ENCODE measurements around the gene GATAD2B.
"Not testable (repeated sequence)": the region's sequence is repeated elsewhere in the genome, so short reads cannot be mapped to it uniquely, and the experiment has no call there.

Gene GATAD2B

DNA sequence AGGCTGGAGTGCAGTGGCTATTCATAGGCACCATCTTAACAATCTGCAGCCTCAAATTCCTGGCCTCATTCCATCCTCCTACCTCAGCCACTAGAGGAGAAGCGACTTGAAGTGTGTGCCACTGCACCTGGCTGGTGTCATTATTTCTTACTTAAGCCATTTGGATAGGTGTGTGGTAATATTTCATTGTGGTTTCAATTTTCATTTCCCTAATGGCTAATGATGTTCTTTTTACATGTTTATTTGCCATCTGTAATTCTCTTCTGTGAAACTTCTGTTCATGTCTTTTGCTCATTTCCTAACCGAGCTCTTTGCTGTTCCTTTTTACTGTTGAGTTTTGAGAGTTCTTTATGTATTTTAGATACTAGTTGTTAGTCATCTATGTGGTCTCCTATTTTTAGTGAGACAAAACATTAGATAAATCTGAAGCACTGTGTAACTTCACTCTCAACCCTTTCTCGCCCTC lies 80.7 kb downstream of the GATAD2B start:
- DNase-seq (ENCODE audit: low spot score in 2 of 2): no peak
- in situ Hi-C loops (cut with MboI; ENCODE audit: low sequenced_read_pairs): no loop called here
- Histone ChIP-seq H3K27me3 (ENCODE audit: low read depth) (no peaks in the 10 kb centered on the region), H3K4me3 (no peak overlapping the region), H3K9me3 (no peaks in the 10 kb centered on the region), H3K4me1 (no peaks in the 10 kb centered on the region), H3K36me3 (replicated peaks) (no peaks in the 10 kb centered on the region; the same call in 1 of the 2 replicates)

DNA sequence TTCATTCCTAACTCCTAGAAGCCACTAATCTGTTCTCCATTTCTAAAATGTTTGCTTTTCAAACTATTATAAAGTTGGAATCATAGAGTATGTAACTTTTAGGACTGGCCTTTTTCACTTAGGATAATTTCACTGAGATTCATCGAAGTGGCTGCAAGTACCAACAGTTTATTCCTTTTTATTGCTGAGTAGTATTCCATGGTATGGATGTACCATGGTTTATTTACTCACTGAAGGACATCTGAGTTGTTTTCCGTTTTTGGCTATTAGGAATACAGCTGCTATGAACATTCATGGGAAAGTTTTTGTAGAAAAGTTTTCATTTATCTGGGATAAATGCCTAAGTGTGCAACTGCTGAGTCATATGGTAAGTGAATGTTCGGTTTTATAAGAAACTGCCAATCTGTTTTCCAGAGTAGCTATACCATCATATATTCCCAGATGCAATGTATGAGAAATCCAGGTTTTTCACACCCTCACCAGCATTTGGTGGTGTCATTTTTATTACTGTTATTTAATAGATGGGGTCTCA lies 81.2 kb downstream of the GATAD2B start:
- Histone ChIP-seq H3K27me3 (ENCODE audit: low read depth) (no peaks in the 10 kb centered on the region), H3K9me3 (no peaks in the 10 kb centered on the region), H3K4me3 (no peak overlapping the region), H3K4me1 (no peaks in the 10 kb centered on the region), H3K36me3 (replicated peaks) (no peaks in the 10 kb centered on the region; the same call in 1 of the 2 replicates)
- no peak for DNase-seq (ENCODE audit: low spot score in 2 of 2)
- in situ Hi-C loops (cut with MboI; ENCODE audit: low sequenced_read_pairs): no loop called here

DNA sequence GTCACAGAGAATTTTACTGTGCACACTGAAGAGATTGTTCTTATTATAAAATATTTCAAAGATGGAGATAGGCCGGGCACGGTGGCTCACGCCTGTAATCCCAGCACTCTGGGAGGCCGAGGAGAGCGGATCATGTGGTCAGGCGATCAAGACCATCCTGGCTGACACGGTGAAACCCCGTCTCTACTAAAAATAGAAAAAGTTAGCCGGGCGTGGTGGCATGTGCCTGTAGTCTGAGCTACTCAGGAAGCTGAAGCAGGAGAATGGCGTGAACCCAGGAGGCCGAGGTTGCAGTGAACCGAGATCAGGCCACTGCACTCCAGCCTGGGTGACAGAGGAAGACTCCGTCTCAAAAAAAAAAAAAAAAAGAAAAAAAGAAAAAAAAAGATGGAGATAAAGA lies 82.0 kb downstream of the GATAD2B start:
- DNase-seq (ENCODE audit: low spot score in 2 of 2); in situ Hi-C loops (cut with MboI; ENCODE audit: low sequenced_read_pairs); H3K4me3 ChIP-seq; H3K4me1 ChIP-seq; H3K36me3 ChIP-seq (replicated peaks); H3K27me3 ChIP-seq (ENCODE audit: low read depth); H3K9me3 ChIP-seq: not testable (repeated sequence)

DNA sequence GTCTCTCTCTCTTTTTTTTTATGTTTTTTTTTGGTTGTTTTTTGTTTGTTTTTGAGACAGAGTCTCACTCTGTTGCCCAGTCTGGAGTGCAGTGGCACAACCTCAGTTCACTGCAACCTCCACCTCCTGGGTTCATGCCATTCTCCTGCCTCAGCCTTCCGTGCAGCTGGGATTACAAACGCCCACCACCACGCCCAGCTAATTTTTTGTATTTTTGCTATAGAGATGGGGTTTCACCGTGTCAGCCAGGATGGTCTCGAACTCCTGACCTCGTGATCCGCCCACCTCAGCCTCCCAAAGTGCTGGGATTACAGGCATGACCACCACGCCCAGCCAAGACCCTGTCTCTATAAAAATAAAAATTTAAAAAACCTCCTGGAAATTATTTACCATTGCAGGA lies 88.8 kb downstream of the GATAD2B start:
- DNase-seq (ENCODE audit: low spot score in 2 of 2); in situ Hi-C loops (cut with MboI; ENCODE audit: low sequenced_read_pairs); H3K36me3 ChIP-seq (replicated peaks); H3K4me3 ChIP-seq; H3K4me1 ChIP-seq; H3K9me3 ChIP-seq; H3K27me3 ChIP-seq (ENCODE audit: low read depth): not testable (repeated sequence)

DNA sequence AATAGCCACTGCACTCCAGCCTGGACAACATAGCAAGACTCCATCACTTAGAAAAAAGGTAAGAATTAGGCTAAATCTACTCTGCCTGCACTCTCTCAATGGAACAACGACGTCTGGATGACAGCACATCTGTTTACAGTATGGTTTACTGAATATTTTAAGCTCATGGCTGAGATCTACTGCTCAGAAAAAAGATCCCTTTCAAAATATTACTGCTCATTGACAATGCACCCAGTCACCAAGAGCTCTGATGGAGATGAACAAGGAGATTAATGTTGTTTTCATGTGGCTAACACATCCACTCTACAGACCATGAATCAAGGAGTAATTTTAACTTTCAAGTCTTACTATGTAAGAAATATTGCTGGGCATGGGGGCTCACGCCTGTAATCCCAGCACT lies 89.6 kb downstream of the GATAD2B start:
- no peak for DNase-seq (ENCODE audit: low spot score in 2 of 2)
- H3K36me3 ChIP-seq (replicated peaks): no peaks in the 10 kb centered on the region
- in situ Hi-C loops (cut with MboI; ENCODE audit: low sequenced_read_pairs): no loop called here
- H3K4me3 ChIP-seq: no peak overlapping the region
- no peaks in the 10 kb centered on the region for H3K27me3 ChIP-seq (ENCODE audit: low read depth)
- H3K4me1 ChIP-seq: no peaks in the 10 kb centered on the region
- H3K9me3 ChIP-seq: no peaks in the 10 kb centered on the region

DNA sequence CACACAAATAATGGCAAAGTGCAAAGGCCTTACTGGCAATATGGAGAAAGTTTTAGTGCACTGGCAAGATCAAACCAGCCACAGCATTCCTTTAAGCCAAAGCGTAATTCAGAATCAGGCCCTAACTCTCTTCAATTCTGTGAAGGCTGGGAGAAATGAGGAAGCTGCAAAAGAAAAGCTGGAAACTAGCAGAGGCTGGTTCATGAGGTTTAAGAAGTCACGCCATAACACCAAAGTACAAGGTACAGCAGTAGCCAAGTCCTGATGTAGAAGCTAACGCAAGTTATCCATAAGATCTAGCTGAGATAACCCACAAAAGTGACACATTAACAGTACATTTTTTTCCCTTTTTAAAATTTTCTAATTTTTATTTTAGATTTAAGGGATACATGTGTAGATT lies 90.5 kb downstream of the GATAD2B start:
- no peaks in the 10 kb centered on the region for H3K4me1 ChIP-seq
- H3K4me3 ChIP-seq: no peak overlapping the region
- in situ Hi-C loops (cut with MboI; ENCODE audit: low sequenced_read_pairs): no loop called here
- H3K27me3 ChIP-seq (ENCODE audit: low read depth): no peaks in the 10 kb centered on the region
- DNase-seq (ENCODE audit: low spot score in 2 of 2): no peak
- no peaks in the 10 kb centered on the region for H3K9me3 ChIP-seq
- H3K36me3 ChIP-seq (replicated peaks): peaks cover 6% of the 10 kb centered on the region; the same call in 1 of the 2 replicates

DNA sequence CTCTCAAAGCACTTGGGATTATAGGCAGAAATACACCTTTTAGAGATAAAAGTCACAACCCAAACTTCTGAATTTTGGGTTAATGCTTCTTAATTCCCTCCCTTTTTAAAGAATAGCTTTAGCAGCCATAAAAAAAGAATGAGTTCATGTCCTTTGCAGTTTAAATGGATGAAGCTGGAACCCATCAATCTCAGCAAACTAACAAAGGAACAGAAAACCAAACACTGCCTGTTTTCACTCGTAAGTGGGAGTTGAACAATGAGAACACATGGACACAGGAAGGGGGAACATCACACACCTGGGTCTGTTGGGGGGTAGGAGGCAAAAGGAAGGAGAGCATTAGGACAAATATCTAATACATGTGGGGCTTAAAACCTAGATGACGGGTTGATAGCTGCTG lies 91.7 kb downstream of the GATAD2B start:
- peaks cover 12% of the 10 kb centered on the region; the same call in 1 of the 2 replicates for H3K36me3 ChIP-seq (replicated peaks)
- H3K27me3 ChIP-seq (ENCODE audit: low read depth): no peaks in the 10 kb centered on the region
- in situ Hi-C loops (cut with MboI; ENCODE audit: low sequenced_read_pairs): no loop called here
- no peak for DNase-seq (ENCODE audit: low spot score in 2 of 2)
- no peaks in the 10 kb centered on the region for H3K4me1 ChIP-seq
- H3K9me3 ChIP-seq: no peaks in the 10 kb centered on the region
- no peak overlapping the region for H3K4me3 ChIP-seq

DNA sequence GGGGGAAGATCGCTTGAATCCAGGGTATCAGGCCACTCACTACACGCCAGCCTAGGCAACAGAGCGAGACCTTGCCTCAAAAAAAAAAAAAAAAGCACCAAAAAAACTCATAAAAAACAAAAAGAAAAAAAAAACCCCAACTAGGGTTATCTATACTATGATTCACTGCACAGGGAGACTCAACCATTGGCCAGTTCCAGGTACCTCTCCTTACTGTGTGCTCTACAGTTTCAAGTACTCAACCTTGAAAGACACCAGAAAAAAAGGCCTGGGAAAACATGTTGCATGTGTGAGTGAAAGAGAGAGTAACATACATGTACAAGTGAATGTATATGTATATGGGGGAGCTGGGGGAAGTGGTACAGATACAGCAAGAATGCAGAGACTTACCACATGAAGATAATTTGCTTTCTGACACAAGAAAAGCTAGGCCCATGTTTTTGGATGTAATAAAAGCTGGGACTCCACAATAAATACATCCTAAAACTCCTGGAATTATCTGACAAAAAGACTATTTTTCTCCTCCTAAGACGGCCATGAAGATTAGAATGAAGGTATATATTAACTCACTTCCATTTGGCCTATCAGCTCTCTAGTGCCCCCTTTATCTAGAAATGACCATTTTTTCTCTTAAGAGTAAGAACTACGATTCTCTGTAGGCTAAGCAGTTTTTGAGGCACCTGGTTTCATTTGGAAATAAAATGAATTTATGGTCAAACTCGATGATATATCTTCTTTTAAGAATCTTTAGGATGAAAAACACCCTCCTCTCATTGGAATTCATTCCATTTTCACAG lies 95.4 kb downstream of the GATAD2B start:
- Histone ChIP-seq H3K4me1 (no peaks in the 10 kb centered on the region), H3K4me3 (no peak overlapping the region), H3K9me3 (no peaks in the 10 kb centered on the region), H3K36me3 (replicated peaks) (peaks cover 20% of the 10 kb centered on the region), H3K27me3 (ENCODE audit: low read depth) (no peaks in the 10 kb centered on the region)
- in situ Hi-C loops (cut with MboI; ENCODE audit: low sequenced_read_pairs): loop anchor here (10.0 kb wide), 1 partner anchor 117 kb away; the partner anchor contains the start of gene DENND4B
- no peak for DNase-seq (ENCODE audit: low spot score in 2 of 2)

DNA sequence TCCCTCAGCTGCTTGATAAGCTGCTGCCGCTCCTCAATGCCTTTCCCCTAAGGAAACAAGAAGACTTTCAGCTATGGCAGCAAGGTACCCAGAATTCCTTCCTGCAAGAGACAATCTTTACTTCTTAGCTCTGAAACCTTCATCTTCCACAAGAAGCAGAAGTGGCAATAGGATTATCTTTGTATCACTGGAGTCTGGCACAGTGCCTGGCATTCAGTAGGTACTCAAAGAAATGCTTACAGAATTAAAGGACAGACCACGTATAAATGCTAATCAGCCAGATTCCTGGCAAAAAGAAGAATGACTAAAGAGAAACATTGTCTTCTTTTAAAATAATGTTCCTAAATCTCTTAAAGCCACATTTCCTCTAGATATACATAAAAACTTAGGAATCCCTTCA lies 103.9 kb downstream of the GATAD2B start:
- peaks cover 38% of the 10 kb centered on the region for H3K36me3 ChIP-seq (replicated peaks)
- H3K27me3 ChIP-seq (ENCODE audit: low read depth): no peaks in the 10 kb centered on the region
- no peak overlapping the region for H3K4me3 ChIP-seq
- in situ Hi-C loops (cut with MboI; ENCODE audit: low sequenced_read_pairs): no loop called here
- no peaks in the 10 kb centered on the region for H3K4me1 ChIP-seq
- no peak for DNase-seq (ENCODE audit: low spot score in 2 of 2)
- no peaks in the 10 kb centered on the region for H3K9me3 ChIP-seq

DNA sequence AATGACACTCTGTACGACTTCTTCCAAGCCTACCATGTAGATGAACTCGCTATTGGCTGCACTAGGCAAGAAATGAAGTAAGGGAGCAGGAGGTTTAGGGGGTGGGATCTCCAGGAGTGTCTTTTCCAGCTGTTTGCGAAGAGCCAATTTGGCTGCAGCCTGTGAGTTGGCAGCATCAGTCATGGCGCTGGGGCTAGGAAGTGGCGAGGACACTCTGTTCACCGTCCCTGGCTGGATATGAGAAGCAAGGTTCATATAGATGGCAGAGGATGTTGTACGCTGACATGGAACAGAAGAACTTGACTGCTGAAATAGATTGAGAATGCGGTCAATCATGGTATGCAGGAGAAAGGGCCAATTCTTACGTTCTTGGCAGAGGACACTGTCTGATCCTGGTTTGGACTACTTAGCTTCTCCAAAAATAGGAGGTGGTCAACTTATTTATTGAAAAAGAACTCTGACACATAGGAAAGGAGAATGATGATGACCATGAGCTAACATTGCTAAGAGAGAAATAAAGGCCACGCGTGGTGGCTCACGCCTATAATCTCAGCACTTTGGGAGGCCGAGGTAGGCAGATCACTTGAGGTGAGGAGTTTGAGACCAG lies 106.4 kb downstream of the GATAD2B start:
- peaks cover 54% of the 10 kb centered on the region for H3K36me3 ChIP-seq (replicated peaks)
- no peak overlapping the region for H3K4me3 ChIP-seq
- no peaks in the 10 kb centered on the region for H3K9me3 ChIP-seq
- no peaks in the 10 kb centered on the region for H3K27me3 ChIP-seq (ENCODE audit: low read depth)
- no peak for DNase-seq (ENCODE audit: low spot score in 2 of 2)
- no peaks in the 10 kb centered on the region for H3K4me1 ChIP-seq
- in situ Hi-C loops (cut with MboI; ENCODE audit: low sequenced_read_pairs): no loop called here

DNA sequence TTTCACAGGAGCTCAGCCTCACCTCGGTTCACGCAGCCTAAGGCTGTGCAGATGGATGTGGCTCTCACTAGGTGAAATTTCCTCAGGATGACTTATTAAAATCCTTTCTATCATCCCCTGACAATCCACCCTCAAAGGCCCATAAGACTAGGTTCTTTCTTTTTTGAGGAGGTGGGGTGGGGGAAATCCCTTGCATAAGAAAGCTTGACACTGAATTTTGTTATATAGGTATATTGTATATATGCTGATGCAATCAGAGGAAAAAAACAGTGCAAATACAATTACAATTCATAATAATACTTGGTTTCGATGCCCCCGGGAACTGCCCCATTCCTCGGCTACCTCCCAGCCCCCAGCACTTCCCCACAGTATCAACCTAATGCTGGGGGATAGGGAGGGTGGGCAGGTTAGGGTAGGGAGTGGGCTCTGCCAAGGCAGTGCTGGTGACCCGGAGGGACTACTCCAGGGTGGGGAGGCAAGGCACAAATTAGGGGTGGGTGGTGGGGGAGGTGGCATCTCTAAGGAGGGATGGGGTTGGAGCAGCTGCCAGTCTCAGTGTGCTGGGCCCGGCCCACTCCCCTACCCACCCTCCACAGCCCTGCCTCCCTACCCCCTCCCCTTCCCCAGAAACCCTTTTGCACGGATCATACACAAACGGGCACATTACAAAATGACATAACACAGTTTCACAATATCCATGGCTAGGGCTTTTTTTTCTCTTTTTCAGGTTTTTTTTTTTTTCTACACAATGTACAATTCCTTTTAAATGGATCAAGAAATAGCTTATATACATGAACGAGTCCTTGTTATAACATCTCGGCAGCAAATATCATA lies 116.7 kb downstream of the GATAD2B start:
- in situ Hi-C loops (cut with MboI; ENCODE audit: low sequenced_read_pairs): no loop called here
- peaks cover 19% of the 10 kb centered on the region for H3K36me3 ChIP-seq (replicated peaks)
- H3K9me3 ChIP-seq: no peaks in the 10 kb centered on the region
- no peaks in the 10 kb centered on the region for H3K27me3 ChIP-seq (ENCODE audit: low read depth)
- no peak overlapping the region for H3K4me3 ChIP-seq
- no peaks in the 10 kb centered on the region for H3K4me1 ChIP-seq
- no peak for DNase-seq (ENCODE audit: low spot score in 2 of 2)

DNA sequence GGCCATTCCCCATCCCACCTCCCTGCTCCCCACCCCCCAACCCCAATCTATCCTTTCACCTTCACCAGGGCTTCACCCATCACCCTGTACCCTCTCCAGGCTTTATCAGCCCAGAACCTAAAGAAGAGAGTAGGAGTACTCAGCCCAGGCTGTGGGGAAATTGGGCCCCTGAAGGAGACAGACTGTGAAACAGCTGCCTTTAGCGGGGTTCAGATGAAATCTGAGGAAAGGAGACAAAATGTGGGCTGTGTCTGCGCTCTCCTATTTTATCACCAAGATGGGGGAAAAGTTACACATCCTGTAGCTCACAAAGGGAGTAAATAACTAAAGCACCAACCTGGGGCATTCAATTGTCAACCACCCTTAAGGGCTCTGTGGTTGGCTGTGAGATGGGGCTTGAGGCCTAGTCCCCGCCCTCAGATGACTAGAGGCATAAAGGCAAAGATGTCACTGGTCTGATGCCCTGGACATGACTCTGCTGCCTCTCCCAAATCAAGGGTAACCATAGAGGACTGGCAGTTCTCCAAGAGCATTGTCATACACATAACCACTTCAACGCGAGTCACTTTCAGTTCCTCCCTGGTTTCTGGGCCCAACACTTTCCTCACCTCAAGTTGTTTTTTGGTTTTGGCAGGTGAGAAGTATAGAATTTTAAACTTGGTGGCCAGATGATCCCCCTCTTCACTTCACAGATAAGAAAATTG lies 117.6 kb downstream of the GATAD2B start:
- peaks cover 16% of the 10 kb centered on the region; the same call in 1 of the 2 replicates for H3K36me3 ChIP-seq (replicated peaks)
- H3K4me1 ChIP-seq: no peaks in the 10 kb centered on the region
- no peak overlapping the region for H3K4me3 ChIP-seq
- in situ Hi-C loops (cut with MboI; ENCODE audit: low sequenced_read_pairs): no loop called here
- DNase-seq (ENCODE audit: low spot score in 2 of 2): no peak
- H3K9me3 ChIP-seq: no peaks in the 10 kb centered on the region
- no peaks in the 10 kb centered on the region for H3K27me3 ChIP-seq (ENCODE audit: low read depth)

DNA sequence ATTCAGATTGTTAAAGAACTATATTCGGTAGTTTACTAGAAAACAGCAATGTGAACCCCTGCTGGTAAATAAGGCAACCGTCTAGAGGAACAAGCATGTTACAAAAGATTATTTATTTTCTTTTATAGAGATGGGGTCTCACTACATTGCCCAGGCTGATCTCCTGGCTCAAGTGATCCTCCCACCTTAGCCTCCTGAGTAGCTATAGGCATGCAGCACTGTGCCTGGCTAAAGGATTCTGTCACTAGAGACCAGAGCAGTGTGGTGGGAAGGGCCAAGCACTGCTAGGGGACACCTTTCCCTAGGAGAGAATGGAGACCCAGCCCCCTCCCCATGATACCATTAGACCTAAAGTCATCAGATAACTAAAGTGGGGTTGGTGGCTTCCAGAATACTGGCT lies 118.7 kb downstream of the GATAD2B start:
- H3K4me1 ChIP-seq: no peaks in the 10 kb centered on the region
- no peak for DNase-seq (ENCODE audit: low spot score in 2 of 2)
- H3K36me3 ChIP-seq (replicated peaks): peaks cover 9% of the 10 kb centered on the region; the same call in 1 of the 2 replicates
- H3K27me3 ChIP-seq (ENCODE audit: low read depth): no peaks in the 10 kb centered on the region
- in situ Hi-C loops (cut with MboI; ENCODE audit: low sequenced_read_pairs): no loop called here
- H3K9me3 ChIP-seq: no peaks in the 10 kb centered on the region
- no peak overlapping the region for H3K4me3 ChIP-seq

Measured in HAP-1 (cell line).